Glomerular visceral epithelial cell (primary cell): ENCODE measurements around the gene LIMA1.

Source experiments
- DNase-seq: peaks from one replicate; pipeline ENCODE4 v3.0.0-alpha.2; 2016; ENCODE audit errors: extremely low spot score

Gene LIMA1

DNA sequence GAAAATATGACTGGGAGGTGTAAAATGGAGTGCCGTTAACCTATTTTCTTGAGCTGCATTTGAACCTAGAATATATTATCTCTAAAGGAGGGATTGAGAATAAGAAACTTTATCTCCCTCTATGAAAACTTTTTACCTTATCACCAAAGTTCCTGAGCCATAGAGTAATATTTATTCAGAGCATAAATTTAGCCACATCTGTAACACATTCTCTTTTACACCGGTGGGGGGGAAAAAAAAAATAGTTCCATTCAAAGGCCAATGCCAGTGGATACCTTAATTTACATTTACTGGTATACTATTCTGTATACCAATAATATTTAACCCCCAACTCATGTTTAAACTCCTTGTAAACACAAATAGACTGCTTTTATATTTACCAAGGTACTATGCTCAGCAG lies 137.9 kb downstream of the LIMA1 start:
- DNase-seq = no peak

DNA sequence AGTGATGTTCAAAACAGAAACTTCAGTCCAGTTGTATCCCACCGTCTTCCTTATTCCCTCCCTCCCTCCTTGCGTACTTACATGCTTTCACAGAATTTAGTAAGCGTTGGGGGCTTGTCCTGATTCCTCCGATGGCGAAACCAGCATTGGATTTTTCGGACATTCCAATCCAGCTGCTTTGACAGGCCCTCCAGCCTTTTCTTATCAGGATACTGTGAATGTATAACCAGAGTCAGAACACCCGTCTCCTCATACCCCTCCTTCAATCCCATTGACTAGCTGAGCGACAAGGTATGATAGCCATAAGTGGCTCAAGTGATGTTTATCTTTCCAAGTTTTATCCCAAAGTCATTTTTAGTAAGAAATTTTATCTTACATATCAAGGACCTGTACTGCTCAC lies 140.3 kb downstream of the LIMA1 start:
- no peak for DNase-seq

DNA sequence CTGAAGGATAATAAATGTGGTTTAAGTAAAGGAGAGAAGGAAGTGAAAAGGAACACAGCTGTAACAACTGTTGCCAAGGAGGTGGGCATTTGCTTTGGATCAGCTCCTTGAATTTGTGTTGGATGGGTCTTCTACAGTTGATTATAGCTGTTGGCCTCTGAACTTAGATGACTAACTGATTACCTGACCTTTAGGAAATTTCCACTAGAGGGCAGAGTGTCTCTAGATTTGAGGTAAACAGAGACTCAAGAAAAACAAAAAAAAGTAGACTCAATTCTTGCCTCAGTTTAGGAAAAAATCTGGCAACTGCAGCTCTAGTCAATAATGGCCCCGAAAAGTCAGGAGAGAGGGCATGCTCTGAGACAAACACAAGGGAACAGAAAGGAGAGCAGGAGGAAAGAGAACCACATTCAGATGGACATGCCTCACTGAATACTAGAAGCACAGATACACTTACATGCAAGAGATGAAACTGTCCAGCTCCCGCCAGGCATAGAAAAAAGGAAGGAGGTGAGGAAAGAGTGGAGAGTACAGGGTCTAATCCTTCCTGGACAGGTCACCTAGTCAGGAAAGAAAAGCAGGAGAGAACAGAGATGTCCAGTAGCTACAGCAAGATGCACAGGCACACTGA lies 150.7 kb downstream of the LIMA1 start:
- peak; percentile 15 for DNase-seq

DNA sequence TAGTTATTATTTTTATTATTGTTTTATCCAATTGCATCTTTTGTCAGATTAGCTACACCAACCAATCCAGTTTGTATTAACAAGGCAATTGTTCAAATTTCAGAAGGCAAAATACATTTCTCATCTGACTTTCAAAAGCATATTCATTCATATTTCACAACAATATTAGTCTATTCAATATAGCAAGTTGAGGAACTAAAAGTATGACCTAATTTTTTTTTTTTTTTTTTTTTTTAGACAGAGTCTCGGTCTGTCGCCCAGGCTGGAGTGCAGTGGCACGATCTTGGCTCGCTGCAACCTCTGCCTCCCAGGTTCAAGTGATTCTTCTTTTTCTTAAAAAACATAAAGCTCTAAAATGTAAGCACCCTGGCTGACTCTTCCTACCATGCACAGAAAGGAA lies 154.0 kb downstream of the LIMA1 start:
- no peak for DNase-seq

DNA sequence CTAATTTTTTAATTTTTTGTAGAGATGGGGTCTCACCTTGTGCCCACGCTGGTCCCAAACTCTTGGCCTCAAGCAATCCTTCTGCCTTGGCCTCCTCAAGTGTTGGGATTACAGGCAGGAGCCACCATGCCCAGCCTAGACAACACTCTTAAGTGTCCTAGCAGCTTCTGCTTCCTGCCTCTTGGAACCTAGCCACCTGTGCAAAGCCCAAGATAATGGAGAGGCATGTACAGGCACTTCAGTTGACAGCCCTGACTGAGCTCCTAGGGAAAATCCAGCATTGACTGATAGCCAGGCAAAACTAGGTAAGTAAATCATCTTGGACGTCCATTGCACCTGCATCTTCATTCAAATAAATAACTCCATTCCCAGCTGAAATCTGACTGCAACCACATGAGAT lies 155.8 kb downstream of the LIMA1 start:
- DNase-seq = no peak
